OCI-LY3 (cell line): ENCODE data around the gene URM1.
A peak's percentile ranks its signal among the peaks of the same experiment; 100 is the strongest.

Experiments
- EZH2phosphoT487 ChIP-seq: fragments of 200-600 bp; shearing (Covaris generic); IDR thresholded peaks from 2 replicates; pipeline ENCODE4 v1.6.1; 2018; ENCODE audit warnings: antibody characterized with exemption, mixed run types, low read depth
- TF ChIP-seq, protein P1 (sequence below): fragments of 200-600, 300-600 bp; sonication (generic); IDR thresholded peaks from 2 replicates; pipeline ENCODE4 v1.5.1; 2014; ENCODE audit warnings: antibody characterized with exemption, low read length, low read depth

DNA sequence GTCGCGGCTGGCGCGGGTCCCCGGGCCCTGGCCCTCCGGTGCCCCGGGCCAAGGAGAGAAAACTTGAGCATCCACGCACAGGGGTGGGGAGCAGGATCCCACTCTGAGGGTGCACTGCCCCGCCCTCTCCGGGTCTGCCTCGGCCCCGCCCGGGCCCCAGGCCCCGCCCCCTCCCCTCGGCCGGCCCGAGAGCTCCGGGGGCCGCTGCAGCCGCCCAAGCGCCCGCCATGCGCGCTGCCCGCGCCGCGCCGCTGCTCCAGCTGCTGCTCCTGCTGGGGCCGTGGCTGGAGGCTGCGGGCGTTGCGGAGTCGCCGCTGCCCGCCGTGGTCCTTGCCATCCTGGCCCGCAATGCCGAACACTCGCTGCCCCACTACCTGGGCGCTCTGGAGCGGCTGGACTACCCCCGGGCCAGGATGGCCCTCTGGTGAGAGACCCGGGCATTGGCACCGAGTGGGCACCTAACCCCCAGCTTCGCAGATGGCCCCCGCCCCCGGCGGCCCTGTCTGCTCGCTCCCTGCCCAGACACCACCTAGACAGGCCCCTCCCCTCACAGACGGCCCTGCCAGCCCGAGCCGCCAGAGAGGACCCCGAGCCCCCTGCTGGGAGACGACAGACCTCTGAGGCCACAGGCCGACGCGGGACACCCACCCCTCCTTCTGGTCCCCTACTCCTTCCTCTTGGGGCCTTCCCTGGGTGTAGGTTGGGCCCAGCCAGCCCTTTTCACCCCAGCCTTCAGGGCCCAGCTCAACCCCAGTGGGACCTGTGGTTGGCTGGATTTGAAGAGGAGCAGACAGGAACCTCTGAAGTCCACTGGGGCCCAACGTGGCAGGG, 49.7 kb downstream of the URM1 start, which contains the start of gene CERCAM:
- TF ChIP-seq, protein P1, sequence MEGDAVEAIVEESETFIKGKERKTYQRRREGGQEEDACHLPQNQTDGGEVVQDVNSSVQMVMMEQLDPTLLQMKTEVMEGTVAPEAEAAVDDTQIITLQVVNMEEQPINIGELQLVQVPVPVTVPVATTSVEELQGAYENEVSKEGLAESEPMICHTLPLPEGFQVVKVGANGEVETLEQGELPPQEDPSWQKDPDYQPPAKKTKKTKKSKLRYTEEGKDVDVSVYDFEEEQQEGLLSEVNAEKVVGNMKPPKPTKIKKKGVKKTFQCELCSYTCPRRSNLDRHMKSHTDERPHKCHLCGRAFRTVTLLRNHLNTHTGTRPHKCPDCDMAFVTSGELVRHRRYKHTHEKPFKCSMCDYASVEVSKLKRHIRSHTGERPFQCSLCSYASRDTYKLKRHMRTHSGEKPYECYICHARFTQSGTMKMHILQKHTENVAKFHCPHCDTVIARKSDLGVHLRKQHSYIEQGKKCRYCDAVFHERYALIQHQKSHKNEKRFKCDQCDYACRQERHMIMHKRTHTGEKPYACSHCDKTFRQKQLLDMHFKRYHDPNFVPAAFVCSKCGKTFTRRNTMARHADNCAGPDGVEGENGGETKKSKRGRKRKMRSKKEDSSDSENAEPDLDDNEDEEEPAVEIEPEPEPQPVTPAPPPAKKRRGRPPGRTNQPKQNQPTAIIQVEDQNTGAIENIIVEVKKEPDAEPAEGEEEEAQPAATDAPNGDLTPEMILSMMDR, result 0 out of 2 replicates have a peak, but pooled peaks have one; percentile 7
- no peak for TF ChIP-seq EZH2phosphoT487
